GM12872 (cell line): ENCODE results near the gene FSTL1.

Source experiments
- TF ChIP-seq, protein P1 (sequence below): IDR thresholded peaks from 3 replicates; pipeline ENCODE4 v1.5.1; 2011; ENCODE audit warnings: low read depth, mild to moderate bottlenecking, low read length, moderate library complexity; ENCODE audit not compliant: insufficient read depth

Gene FSTL1

DNA sequence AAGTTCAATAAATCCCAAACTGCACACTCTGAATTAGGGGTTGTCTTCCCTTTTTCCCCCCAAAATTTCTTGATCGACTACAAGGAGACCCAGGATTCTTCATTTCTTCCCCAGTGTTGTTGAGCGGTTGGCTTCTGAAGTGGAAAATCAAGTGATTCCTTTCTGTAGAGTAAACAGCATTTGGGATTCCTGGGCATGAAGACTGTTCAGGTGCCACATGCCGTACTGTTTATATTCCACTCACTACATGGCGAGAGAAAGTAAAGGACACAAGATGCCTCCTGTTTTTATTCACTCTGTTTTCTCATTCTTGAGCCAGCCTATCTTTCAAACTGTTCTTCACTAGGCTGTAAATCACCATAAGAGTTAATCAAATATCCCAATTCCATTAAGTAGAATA lies 12.6 kb downstream of the FSTL1 start:
- TF ChIP-seq, protein P1, sequence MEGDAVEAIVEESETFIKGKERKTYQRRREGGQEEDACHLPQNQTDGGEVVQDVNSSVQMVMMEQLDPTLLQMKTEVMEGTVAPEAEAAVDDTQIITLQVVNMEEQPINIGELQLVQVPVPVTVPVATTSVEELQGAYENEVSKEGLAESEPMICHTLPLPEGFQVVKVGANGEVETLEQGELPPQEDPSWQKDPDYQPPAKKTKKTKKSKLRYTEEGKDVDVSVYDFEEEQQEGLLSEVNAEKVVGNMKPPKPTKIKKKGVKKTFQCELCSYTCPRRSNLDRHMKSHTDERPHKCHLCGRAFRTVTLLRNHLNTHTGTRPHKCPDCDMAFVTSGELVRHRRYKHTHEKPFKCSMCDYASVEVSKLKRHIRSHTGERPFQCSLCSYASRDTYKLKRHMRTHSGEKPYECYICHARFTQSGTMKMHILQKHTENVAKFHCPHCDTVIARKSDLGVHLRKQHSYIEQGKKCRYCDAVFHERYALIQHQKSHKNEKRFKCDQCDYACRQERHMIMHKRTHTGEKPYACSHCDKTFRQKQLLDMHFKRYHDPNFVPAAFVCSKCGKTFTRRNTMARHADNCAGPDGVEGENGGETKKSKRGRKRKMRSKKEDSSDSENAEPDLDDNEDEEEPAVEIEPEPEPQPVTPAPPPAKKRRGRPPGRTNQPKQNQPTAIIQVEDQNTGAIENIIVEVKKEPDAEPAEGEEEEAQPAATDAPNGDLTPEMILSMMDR = no peak

DNA sequence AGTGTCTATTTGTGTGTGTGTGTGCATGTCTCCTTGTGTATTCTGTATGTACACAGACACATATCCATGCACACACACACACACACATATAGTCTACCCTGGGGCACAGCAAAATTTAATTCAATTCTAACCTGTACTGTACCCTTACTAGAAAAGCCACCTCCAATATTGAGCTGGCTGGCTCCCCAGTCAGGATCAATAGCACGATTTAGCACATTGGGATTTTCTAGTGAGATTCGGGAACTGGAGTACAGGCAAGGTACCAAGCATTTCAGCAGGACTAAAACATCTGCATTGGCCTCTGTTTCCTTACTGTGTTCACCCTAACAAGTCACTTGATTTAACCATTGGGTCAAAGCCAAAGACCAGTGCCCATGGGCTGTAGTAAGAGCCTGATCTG lies 13.2 kb downstream of the FSTL1 start:
- TF ChIP-seq, protein P1 = no peak

DNA sequence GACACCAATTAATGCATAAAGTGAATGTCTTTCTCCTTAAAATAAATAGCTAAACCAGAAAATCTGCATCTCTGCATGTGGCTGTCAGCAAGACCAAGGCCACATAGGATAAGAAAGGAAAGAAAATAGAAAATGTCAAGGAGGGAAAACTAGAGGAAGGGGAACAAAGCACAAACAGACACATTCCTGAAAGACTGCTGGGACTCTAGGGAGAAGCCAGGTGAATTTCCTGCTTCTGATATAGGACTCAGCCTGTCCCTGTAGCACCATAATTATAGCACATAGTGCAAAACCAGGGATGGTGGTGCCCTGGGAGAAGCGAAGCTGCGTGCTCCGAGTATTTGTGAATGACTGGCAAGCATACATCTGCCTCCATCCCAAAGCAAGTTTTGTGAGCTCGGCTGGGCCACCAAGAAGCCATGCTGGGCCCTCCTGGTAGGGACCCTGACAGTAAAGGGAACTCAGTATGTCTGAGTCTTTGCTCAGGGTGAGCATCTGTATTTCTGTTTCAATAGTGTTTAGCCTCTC lies 14.2 kb downstream of the FSTL1 start:
- TF ChIP-seq, protein P1 = no peak

DNA sequence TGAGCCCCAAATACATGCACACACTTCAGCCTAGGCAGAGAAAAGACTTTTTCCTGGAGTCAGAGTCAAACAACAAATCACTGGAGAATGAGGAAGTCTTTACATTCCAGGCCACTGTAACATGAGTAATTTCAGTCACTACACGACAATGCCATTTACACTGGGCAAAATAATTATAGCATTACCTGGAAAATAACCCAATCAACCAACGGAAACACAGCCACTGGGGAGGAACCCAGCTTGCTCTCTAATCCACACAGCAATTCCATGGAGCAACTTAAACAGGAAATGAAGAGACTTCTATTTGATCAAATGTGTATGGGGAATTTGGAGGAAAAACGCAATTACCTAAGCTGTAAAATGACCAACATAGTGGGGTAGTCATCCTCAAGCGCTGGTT lies 15.2 kb downstream of the FSTL1 start:
- TF ChIP-seq, protein P1 = no peak

DNA sequence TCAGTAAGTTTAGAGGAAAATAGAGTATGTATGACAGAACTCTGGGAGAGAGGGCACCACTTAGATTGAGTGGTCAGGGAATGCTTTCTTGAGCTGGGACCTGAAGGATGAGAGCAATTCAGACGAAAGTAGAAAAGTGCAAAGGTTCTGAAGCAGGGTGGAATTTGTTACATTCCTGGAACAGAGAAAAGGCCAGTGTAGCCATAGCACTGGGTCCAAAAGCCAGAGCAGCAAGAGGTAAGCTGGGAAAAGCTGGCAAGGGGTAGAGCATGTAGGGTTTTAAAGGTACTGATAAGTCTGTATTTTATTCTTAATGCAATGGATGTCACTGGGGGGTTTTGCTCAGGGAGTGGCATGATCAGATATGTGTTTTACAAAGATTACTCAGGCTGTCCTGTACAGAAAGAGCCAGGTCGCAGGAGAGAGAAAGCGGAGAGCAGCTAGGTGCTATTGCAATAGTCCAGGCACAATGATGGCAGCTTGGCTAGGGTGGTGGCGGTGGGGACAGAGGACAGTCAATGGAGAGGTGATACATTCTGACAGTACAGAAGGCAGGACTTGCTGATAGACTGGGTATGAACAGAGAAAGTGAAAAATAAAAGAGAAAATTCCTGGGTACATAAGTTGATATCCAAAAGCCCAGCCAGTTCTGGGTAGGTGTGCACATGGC lies 17.0 kb downstream of the FSTL1 start:
- TF ChIP-seq, protein P1 = no peak

DNA sequence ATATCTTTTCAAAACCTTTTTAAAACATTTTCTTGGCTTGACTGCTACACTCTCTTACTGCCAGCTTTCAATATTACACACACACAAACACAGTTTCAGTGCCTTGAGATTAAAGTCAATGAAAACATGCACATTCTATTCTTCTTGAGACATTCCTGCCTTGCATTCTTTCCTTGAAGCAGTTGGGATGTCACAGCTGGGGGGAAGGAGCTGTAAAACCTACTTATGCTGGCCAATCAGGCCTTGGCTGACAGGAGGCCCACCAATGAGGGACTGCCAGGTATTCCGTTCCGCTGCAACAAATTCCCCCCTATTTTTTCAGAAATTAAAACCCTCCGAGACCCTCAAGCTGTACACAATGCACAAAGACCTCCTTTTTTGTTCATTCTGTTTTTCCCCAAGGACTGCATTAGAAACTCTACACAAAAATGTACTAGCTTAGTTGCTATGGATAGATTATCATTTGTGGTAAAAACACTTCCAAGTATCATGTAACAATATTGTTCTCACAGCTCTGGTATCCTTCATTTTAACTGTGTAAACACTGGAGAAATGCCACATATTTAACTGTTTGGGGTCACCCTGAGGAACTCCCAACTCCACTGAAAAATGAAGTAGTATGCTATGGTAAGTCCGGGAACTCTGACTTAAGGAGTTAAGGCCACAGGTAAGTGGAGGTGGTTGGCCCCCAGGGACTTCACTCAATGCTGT lies 18.5 kb downstream of the FSTL1 start:
- TF ChIP-seq, protein P1 = no peak

DNA sequence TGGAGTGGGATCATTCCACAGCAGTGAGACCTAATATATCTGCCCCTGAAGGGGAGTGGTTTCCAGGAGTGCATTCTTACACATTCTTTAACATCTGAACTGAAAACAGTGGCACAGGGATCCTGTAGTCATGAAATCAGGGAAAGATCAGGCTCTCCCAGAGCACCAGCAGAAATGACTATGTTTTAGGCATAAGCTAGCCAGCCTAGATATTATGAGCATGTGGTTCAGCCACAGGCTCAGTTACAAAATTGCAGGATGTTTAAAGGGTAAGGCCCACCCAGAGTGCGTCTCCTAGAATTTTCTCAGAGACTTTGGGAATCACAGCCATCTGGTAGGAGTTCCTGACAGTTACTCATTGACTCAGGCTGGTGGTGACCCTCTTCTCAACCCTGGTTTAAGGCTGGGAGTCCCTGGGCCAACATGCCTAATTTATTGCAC lies 20.9 kb downstream of the FSTL1 start:
- TF ChIP-seq, protein P1 = no peak
